Keratinocyte (primary cell): ENCODE measurements around the gene RPL36A. TPM values are rescaled to one million over a fixed set of nuclear protein-coding genes. Genes with fewer than 3 reads are reported as not detected.

Experiments used
- DNase-seq: peaks from one replicate; pipeline ENCODE4 v3.0.0-alpha.2; 2011; ENCODE audit warnings: low read depth, missing footprints, low spot score
- FAIRE-seq: peaks from 2 replicates; lab custom pipeline; 2011; peaks lifted over from hg19 to GRCh38; lab: Jason Lieb, UNC
- H2AFZ ChIP-seq: 2 replicates; pipeline ENCODE4 v1.6.0; 2012; ENCODE audit warnings: low read length, control low read depth, inconsistent platforms; ENCODE audit not compliant: control insufficient read depth
- H3K27ac ChIP-seq: 2 replicates; pipeline ENCODE4 v1.5.1; 2011; ENCODE audit warnings: low read length; ENCODE audit not compliant: control insufficient read depth, insufficient read depth
- H3K27me3 ChIP-seq: 3 replicates; pipeline ENCODE4 v1.6.0; 2011; ENCODE audit warnings: low read length; ENCODE audit not compliant: control insufficient read depth, insufficient read depth; ENCODE audit errors: extremely low read depth
- H3K36me3 ChIP-seq, 2 experiments: 2 replicates in 1 of 2; 3 replicates in 1 of 2; pipeline ENCODE4 v1.5.1; 2011; ENCODE audit warnings: low read length in 2 of 2, mild to moderate bottlenecking in 1 of 2; ENCODE audit not compliant: control insufficient read depth in 2 of 2, insufficient read depth in 2 of 2; ENCODE audit errors: extremely low read depth in 1 of 2
- H3K4me1 ChIP-seq: 3 replicates; pipeline ENCODE4 v1.5.1; 2011; ENCODE audit warnings: low read length; ENCODE audit not compliant: control insufficient read depth, insufficient read depth; ENCODE audit errors: extremely low read depth
- H3K4me2 ChIP-seq: 3 replicates; pipeline ENCODE4 v1.6.0; 2011; ENCODE audit warnings: low read depth, low read length; ENCODE audit not compliant: control insufficient read depth, insufficient read depth; ENCODE audit errors: extremely low read depth
- H3K4me3 ChIP-seq, 3 experiments: fragments of 200-600 bp in 1 of 3; sonication (generic) in 1 of 3; 2 replicates in 2 of 3; 3 replicates in 1 of 3; pipeline ENCODE4 v1.5.1; 2011 to 2016; ENCODE audit warnings: low read length in 3 of 3, mild to moderate bottlenecking in 3 of 3, control low read depth in 2 of 3, inconsistent platforms in 1 of 3, low read depth in 1 of 3, mixed read lengths in 1 of 3, mixed run types in 1 of 3, moderate library complexity in 1 of 3; ENCODE audit not compliant: control insufficient read depth in 2 of 3, insufficient read depth in 2 of 3; ENCODE audit errors: extremely low read depth in 1 of 3
- H3K79me2 ChIP-seq: 2 replicates; pipeline ENCODE4 v1.6.0; 2012; ENCODE audit warnings: low read length; ENCODE audit not compliant: control insufficient read depth, insufficient read depth
- H3K9ac ChIP-seq: 3 replicates; pipeline ENCODE4 v1.6.0; 2011; ENCODE audit warnings: low read length; ENCODE audit not compliant: control insufficient read depth, insufficient read depth; ENCODE audit errors: extremely low read depth
- H3K9me1 ChIP-seq: 3 replicates; pipeline ENCODE4 v1.6.0; 2011; ENCODE audit warnings: low read length; ENCODE audit not compliant: control insufficient read depth, insufficient read depth; ENCODE audit errors: extremely low read depth
- H3K9me3 ChIP-seq: 2 replicates; pipeline ENCODE4 v1.5.1; 2012; ENCODE audit warnings: low read depth, low read length; ENCODE audit not compliant: control insufficient read depth
- H4K20me1 ChIP-seq: 3 replicates; pipeline ENCODE4 v1.6.0; 2011; ENCODE audit warnings: low read length; ENCODE audit not compliant: control insufficient read depth, insufficient read depth; ENCODE audit errors: extremely low read depth
- CTCF ChIP-seq, 3 experiments: IDR thresholded peaks in 1 of 3; conservative IDR thresholded peaks in 1 of 3; optimal IDR thresholded peaks in 1 of 3; 2 replicates in 2 of 3; 3 replicates in 1 of 3; pipeline versions ENCODE3 to v1.5.1; 2011; ENCODE audit warnings: low read length in 3 of 3, mild to moderate bottlenecking in 3 of 3, moderate library complexity in 2 of 3, control low read depth in 1 of 3, inconsistent platforms in 1 of 3; ENCODE audit not compliant: insufficient read depth in 2 of 3; ENCODE audit errors: extremely low read depth in 1 of 3
- EZH2 ChIP-seq: IDR thresholded peaks from one replicate; pipeline ENCODE4 v1.6.1; 2012; ENCODE audit warnings: inconsistent platforms, mild to moderate bottlenecking, low read length, moderate library complexity
- dilution Hi-C: fragments of 300-500 bp; cut with MboI; formaldehyde crosslinking; loops from one replicate; pipeline ENCODE4 v1.7.0; 2020; ENCODE audit warnings: low sequenced_read_pairs; ENCODE audit not compliant: extremely low pct_ligation_motif_present
- polyA plus RNA-seq, 5 experiments: library from polyadenylated mRNA; depleted of rRNA in 3 of 5; stranded (reverse) in 3 of 5; stranded (forward) in 1 of 5; unstranded in 1 of 5; fragments of >200 nt; gene quantifications; 1 replicate in 1 of 5; 2 replicates in 3 of 5; 3 replicates in 1 of 5; pipeline versions ENCODE4 v1.2.1 to v1.2.3, GENCODE V29; 2011 to 2012; ENCODE audit warnings: missing spikeins in 2 of 5, low read depth in 1 of 5, low replicate concordance in 1 of 5

Gene RPL36A
- polyA plus RNA-seq, 1 donor (not counting 4 experiments of a cell fraction or from before 2014, with no cell fraction given) = 2,714 TPM

GRCh38 chrX:101394372-101394771, 3.6 kb downstream of the RPL36A start:
- H3K4me2 ChIP-seq = no peak overlapping the region
- peaks cover 1 to 8% of the 10 kb centered on the region in 2 experiments for H3K36me3 ChIP-seq
- FAIRE-seq (no peak), DNase-seq (no peak)
- no peaks in the 10 kb centered on the region for H4K20me1 ChIP-seq
- no peak overlapping the region for H3K27ac ChIP-seq
- peaks cover 6% of the 10 kb centered on the region for H3K4me1 ChIP-seq
- no peaks in the 10 kb centered on the region for H3K9me1 ChIP-seq
- no peak overlapping the region for H2AFZ ChIP-seq
- TF ChIP-seq EZH2 = no peak
- no peak for TF ChIP-seq CTCF (optimal IDR thresholded peaks at IDR 0.05 in 1 of 3, IDR thresholded peaks at IDR 0.05 in 1 of 3, conservative IDR thresholded peaks at IDR 0.05 in 1 of 3; ENCODE audit: extremely low read depth in 1 of 3, insufficient read depth in 2 of 3, low read length in 3 of 3)
- no peaks in the 10 kb centered on the region for H3K27me3 ChIP-seq
- H3K4me3 ChIP-seq = no peak overlapping the region
- no peak overlapping the region for H3K9ac ChIP-seq
- H3K79me2 ChIP-seq = peaks cover 16% of the 10 kb centered on the region
- dilution Hi-C loops = no loop called here
- H3K9me3 ChIP-seq = no peaks in the 10 kb centered on the region

GRCh38 chrX:101395789-101396188, 5.0 kb downstream of the RPL36A start:
- Histone ChIP-seq H3K4me3 (no peak overlapping the region), H3K4me1 (peaks cover 6% of the 10 kb centered on the region), H3K9me3 (no peaks in the 10 kb centered on the region), H3K27ac (no peak overlapping the region), H2AFZ (no peak overlapping the region), H3K27me3 (no peaks in the 10 kb centered on the region), H4K20me1 (no peaks in the 10 kb centered on the region), H3K9me1 (no peaks in the 10 kb centered on the region), H3K4me2 (no peak overlapping the region), H3K36me3 (peaks cover 1 to 8% of the 10 kb centered on the region in 2 experiments), H3K9ac (no peak overlapping the region), H3K79me2 (peaks cover 16% of the 10 kb centered on the region)
- dilution Hi-C loops = no loop called here
- FAIRE-seq (no peak), DNase-seq (no peak)
- TF ChIP-seq EZH2 (no peak), CTCF (optimal IDR thresholded peaks at IDR 0.05 in 1 of 3, IDR thresholded peaks at IDR 0.05 in 1 of 3, conservative IDR thresholded peaks at IDR 0.05 in 1 of 3; ENCODE audit: extremely low read depth in 1 of 3, insufficient read depth in 2 of 3, low read length in 3 of 3) (no peak)
